Hepatocyte (in vitro differentiated cells): Measurements from ENCODE around the gene MRPL1.

Experiments used
- CTCF ChIP-seq: fragments of 200-600 bp; sonication (generic); IDR thresholded peaks from 2 replicates; pipeline ENCODE4 v1.5.1; 2016; ENCODE audit warnings: antibody characterized with exemption, mild to moderate bottlenecking; ENCODE audit not compliant: poor library complexity
- EZH2 ChIP-seq: fragments of 200-600 bp; sonication (generic); IDR thresholded peaks from 2 replicates; pipeline ENCODE4 v1.6.1; 2016; ENCODE audit warnings: antibody characterized with exemption, mild to moderate bottlenecking, borderline replicate concordance
- EZH2phosphoT487 ChIP-seq: fragments of 200-600 bp; sonication (generic); IDR thresholded peaks from one replicate; pipeline ENCODE4 v1.6.1; 2018; ENCODE audit warnings: antibody characterized with exemption, mild to moderate bottlenecking, low read depth, moderate library complexity; ENCODE audit not compliant: unreplicated experiment, severe bottlenecking

GRCh38 chr4:77844363-77844762 is 18.3 kb upstream of the MRPL1 start:
- TF ChIP-seq EZH2 (no peak), CTCF (no peak), EZH2phosphoT487 (no peak)
